ENCODE results near the gene CDH13.

CDH13 gene

DNA sequence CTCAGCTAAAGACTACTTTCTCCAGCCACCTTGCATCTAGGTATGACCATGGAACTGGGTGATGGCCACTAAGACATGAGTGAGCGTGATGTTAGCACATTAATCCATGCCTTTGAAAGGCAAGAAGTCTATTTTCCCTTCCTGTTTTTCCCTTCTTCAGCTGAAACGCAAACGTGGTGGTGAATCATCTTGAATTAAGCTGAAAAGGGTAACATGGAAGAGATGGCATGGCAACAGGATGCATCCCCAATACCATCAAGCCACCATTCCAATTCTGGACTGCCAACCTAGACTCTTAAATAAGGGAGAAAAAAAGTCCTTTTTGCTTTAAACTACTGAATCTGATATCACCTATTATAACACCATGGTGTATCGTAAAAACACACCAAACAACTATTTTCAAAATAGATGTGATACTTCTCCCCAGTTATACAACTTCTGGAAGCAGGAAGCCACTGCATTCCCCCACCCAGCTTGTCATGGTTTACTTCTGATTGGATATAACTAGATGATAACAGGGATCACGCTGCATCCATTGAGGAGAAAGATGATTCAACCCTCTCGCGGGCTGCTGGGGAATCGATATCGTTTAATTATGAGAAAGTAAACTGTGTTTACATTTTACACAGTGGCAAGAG, 368.6 kb downstream of the CDH13 start:
- no peak for DNase-seq (ENCODE audit: low read depth, low spot score)

DNA sequence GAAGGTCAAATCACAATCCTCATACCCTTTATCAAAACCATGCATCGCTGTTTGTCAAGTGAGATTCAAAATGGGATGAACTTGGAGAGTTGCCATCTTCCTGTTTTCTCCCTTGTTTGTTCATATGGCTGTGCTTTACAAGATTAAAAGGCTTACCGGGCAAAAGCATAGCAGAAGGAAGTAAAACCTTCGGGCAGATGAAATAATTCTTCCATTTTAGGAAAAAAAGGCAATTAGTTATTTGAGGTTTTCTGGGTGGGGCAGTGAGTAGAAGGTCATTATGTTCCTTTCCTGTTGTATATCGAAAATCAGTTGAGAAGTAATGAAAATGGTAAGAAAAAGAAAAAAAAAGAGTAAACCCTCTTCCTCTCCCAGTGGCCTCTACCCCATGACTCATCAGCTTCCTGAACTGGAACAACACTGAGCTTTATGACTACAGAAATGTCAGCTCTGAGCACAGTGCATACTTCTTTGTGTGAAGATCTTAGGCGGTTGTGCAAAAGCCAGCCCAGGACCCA, 369.2 kb downstream of the CDH13 start:
- no peak for DNase-seq (ENCODE audit: low read depth, low spot score)

DNA sequence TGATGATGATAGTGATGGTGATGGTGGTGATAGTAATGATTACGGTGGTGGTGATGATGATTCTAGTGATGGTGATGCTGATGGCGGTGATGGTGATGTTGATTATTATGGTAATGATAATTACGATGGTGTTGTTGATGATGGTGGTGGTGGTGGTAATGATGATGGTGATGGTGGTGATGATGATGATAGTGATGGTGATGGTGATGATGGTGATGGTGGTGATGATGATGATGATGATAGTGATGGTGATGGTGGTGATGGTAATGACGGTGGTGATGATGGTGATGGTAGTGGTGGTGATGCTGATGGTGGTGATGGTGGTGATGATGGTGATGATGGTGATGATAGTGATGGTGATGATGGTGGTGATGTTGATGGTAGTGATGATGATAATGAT, 370.0 kb downstream of the CDH13 start:
- DNase-seq (ENCODE audit: low read depth, low spot score), result no peak

DNA sequence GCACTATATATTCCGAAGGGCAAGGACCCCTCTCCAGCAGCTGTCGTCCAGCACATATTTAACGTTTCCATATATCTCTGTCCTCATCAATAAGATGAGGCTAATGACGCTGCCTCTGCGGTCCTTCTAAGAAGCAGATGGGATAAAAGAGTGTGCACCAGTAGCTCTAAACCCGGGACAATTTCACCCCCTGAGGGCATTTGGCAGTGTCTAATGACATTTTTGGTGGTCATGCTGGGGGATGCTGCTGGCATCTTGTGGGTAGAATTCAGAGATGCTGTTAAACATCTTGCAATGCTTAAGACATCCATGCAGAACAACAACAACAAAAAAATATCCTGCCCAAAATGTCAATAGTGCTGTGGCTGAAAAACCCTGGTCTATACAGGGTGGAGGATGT, 372.9 kb downstream of the CDH13 start:
- no peak for DNase-seq (ENCODE audit: low read depth, low spot score)

DNA sequence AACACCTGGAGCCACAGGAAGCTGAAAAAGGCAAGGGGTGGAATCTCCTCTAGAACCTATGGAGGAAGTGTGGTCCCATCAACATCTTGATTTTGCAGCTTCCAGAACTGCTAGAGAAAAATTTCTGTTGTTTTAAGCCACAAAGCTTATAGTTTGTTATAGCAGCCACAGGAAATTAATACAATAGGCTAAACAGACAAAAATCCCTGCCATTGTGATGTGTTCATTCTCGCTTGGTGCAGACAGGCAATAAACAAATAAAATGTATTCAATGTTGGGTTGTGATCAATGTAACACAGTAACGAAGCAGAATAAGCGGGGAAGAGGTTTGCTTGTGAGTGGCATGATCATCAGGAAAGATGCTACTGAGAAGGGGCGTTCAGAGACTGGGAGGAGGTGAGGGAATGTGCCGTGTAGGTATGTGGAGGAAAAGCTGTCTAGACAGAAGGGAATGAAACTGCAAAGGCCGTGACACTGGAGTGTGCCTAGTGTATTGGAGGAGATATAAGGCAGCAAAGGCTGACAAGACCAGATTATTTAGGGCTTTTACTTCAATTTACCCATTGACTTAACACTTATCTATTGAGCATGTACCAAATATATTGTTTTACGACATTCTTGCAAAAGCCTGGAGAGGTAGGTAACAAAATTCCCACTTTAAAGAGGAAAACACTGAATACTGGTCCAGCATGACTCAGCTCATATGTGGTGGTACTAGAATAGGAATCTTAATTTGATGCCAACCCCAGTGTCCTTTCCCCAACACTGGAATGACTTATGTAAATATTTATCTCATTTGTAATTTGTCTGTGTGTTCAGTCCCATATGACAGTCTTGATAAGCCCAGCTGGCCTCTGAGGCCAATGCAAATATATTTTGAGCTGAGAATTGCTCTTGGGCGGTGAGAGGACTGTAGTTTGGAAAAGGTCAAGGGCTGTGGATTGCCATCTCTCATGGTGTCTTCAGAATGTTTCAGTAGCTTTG, 375.9 kb downstream of the CDH13 start:
- DNase-seq (ENCODE audit: low read depth, low spot score), result no peak

DNA sequence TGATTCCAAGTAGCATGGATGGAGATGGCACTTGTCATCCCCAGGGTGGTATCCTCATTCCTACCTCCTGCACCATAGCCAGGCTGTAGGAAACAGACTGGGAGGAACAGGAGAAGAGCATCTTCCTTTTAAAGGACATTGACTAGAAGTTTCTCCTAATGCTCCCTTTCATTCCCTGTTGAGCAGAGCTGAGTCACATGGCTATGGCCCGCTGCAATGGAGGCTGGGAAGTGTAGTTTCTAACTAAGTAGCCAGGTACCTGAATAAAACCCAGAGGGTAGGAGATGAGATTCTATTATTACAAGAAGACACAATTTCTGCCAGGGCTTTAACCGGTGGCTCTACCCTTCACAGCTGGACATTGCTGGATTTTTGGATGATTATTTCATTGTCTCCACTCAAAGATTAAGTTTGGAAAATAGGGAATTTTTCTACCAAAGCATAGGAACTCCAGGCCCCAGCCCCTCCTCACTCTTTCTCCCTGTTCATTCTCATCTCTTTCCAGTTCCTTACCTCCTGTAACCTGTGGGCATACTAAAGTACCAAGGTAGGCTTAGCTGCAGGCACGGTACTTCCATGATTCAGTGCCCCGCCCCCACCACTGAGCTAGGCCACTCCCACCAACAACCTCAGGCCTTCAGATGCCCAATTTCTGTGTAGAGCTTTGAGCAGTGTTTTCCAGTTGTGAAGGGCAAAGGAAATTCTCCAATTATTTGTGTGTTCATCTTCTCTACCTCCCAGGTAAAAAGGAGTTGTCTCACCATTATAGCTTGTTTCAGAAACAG, 378.3 kb downstream of the CDH13 start:
- DNase-seq (ENCODE audit: low read depth, low spot score), result no peak

DNA sequence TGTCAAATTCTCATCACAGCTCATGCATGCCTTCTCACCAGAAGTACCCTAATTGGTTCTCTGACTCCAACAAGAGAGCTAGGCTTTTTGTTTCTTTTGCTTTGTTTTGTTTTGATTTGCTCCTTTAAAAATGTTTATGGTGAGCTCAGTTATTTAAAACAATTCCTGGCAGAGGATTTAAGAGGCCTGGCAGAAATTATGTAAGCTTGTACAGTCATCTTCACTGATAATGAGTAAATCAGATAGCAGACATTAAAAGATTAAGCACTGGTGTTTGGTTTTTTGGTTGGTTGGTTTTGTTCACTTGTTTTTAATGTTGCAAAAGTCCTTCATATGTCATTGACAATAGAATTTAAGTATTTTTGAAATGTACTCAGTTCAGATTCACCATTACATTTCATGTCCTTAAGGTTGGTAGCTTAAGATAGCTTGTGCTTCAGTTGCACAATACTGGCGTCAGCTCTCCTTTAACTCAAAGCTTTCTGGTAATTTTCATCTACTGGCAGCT, 378.9 kb downstream of the CDH13 start:
- DNase-seq (ENCODE audit: low read depth, low spot score), result no peak

DNA sequence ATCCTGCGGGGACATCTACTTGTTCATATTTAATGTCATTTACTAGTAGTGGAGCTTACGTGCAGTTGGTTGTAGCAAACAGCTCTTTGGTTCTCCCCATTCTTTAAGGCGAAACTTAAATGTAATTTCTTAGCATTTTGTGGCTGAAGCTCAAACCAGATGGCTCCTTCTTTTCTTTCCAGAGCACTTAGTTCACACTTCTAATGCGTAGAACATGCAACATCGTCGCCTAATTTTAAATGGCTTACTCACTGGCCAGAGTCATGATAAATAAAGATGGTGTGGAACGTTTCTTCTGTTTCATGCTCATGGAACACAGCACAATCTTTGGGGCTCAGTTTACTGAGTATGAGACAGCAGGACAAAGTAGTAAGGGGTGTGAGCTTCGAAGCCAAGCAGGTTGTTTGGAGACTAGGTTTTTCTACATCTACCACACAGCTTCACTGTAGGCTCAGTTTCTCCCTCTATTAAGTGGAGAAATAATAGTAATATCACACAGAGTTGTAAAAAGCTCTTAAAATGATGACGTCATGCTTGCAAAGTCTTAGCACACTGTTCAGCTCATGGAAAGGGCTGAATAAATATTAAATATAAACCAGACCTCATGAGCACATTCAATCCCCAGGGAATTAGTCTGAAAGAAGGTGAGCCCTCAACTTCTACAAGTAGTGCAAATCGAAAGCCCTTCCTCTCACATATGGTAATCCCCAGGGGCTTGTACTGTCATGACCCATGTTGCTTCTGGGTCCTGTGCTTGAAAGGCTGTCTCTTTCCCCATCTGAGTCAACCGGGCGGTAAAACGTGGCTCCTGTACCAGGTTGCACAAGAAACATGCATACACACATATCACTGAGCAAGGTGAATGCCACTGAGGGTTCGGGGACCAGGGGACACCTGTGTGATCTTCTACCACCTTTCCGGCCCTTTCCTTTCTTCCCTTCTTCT, 384.3 kb downstream of the CDH13 start:
- no peak for DNase-seq (ENCODE audit: low read depth, low spot score)

DNA sequence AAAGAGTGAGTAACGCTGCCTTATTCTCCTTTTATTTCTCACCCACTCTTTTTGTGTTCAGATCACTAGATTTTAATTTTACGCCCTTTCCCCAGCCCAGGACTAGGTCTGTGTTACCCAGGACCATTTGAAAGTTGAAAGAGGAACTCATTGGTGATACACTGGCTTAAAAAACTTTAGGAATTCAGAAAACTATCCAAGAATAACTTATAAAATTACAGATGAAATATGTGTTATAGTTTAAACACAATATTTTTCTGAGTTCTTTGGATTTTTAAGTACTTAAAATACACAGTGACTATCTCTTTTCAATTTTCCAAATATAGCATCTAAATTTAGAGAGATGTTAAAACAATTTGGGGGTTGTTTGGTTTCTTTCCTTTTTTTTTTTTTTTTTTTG, 385.2 kb downstream of the CDH13 start:
- no peak for DNase-seq (ENCODE audit: low read depth, low spot score)

DNA sequence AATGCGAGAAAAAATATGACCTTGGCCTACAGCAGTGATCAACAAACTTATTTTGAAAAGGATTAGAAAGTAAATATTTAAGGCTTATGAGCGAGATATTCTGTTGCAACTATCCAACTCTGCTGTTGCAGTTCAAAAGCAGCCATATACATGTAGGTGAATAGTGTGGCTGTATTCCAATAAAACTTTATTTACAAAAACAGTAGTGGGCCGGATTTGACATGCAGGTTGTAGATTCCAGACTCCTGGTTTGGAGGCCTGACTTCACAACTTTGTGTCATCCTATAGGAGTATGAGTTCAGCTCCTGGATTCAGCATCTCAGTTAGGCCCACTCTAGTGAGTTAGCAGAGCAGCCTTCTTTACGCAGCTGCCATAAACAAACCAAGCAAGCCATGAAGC, 386.3 kb downstream of the CDH13 start:
- no peak for DNase-seq (ENCODE audit: low read depth, low spot score)

DNA sequence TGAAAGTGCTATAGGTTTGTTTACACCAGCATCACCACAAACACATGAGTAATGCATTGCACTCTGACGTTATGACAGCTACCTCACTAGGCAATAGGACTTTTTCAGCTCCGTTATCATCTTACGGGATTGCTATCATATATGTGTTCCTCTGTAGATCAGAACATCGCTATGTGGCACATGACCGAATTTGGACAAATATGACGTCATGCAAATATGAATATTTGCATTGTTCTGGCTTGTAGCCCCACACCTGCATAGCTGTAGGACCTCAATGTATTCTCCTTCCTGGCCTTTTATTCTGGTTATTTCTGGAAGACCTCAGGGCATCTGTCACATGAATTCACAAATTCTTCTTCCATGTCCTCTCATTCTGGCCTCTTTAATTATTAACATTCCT, 393.2 kb downstream of the CDH13 start:
- no peak for DNase-seq (ENCODE audit: low read depth, low spot score)

DNA sequence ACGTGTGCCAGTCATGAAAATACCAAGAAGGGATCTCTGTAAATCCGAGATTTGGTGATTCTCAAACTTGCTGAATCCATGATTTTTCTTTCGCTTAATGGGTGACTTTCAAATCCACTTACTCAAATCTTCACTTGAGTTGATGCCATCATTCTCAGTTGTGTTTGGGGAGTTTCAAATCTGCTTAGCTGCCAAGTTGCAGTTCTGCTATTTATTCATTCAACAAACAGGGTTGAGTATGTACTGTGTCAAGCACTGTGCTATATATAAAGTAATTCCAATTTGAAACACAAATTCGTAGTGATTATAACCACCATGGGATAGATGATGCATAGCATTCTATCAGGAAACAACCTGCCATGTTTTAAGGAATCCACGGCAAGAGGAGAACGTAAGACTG, 394.3 kb downstream of the CDH13 start:
- no peak for DNase-seq (ENCODE audit: low read depth, low spot score)

DNA sequence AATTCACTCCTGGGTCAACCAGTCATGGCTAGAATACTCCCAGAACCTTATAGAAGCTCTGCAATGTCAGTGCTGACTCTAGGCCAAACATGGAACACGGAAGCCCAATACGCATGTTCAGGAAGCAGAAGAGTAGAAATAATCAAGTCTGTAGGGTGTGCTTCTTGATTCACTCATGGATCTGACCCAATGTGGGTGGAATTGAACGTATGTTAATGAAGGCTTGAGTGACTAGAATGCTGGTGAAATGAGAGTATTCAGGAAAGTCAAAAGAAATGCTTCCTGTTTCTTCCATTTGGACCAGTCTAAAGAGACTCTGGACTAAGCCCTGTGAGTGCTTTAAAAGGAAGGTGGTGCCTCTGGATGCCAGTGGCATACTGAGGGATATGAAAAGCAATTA, 395.0 kb downstream of the CDH13 start:
- DNase-seq (ENCODE audit: low read depth, low spot score), result no peak

DNA sequence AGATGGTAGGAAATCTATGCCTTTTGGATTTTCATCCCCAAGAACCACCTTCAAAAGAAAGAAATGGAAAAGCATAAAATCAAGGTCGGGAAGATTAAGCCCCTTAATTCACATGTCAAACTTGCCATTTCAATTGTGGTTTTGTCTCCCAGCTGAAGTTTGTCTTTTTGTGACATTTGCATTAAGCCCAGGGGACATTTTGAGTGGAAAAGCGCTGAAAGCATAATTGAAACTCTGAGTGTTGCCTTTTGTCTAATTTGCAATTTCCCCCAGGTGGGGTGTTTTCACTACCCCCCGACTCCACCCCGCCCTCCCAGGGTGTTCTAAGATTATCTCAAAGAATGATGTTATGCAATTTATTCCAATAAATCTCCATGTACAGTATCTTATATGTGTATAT, 396.2 kb downstream of the CDH13 start:
- no peak for DNase-seq (ENCODE audit: low read depth, low spot score)

DNA sequence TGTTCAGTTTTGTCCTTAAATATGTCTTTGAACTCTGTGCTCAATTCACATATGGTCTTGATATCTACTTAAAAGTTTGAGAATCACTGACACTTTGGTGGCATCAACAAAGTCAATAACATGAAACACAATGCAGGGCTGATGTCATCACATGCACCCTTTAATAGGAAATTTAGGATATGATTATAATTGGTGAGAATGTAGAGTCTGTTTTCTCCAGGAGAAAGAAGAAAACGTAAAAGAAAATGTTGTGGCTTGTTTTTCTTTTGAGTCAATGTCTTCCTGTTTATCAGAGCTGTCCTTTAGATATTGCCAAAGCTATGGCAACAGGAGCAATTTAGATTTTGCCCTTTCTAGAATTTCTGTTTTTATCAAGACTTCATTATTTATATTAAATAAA, 396.9 kb downstream of the CDH13 start:
- DNase-seq (ENCODE audit: low read depth, low spot score), result no peak

DNA sequence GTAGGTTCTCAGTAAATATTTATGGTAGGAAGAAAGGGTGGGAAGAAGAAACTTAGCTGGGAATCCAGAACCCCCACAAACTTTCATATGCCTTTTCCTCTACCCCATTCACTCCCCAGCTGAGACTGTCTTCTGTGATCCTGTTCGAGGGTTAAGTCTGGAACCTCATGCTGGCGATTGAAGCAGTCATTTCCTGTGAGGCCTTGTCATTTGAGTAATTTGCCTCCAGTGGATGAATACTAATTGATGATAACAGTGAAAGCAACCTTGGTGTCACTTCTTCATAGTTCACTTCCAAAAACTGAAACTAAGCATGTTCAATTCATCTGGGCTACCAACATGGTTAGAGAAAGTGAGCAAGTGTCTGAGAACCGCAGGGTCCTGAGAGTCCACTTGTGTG, 401.2 kb downstream of the CDH13 start:
- DNase-seq (ENCODE audit: low read depth, low spot score), result no peak

DNA sequence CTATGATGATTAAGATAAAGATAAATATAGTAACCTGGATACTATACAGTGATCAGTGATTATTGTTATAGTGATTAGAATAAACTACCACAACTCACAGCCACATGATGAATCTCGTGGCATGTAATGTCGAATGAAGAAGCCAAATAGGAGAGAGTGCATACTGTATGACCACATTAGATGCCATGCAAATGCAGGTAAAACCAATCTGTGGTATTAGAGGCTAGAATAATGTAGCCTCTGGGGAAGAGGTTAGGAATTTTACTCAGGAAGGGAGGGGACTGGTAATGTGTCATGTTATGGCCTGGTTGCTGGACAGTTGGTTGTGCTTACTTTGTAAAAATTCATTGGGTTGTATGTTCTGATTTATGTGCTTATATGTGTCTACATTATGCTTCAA, 402.7 kb downstream of the CDH13 start:
- DNase-seq (ENCODE audit: low read depth, low spot score), result no peak

DNA sequence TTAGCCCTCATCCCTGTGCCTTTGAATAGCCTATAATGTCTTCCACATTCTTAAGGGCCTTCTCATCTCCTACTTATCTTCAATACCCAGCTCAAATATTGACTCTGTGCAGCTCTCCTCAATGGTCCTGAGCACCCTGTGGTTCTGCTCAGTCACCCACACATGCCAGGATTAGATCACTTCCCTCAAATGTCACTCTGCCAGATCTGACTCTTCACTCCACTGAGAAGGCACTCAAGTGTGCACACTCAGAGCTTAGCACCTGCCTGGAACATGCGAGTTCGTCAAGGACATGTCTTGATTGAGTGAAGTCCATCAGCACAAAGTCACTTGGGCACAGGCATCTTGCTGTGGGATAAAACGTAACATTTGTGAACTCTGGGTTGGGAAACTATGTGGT, 404.8 kb downstream of the CDH13 start:
- DNase-seq (ENCODE audit: low read depth, low spot score), result no peak

DNA sequence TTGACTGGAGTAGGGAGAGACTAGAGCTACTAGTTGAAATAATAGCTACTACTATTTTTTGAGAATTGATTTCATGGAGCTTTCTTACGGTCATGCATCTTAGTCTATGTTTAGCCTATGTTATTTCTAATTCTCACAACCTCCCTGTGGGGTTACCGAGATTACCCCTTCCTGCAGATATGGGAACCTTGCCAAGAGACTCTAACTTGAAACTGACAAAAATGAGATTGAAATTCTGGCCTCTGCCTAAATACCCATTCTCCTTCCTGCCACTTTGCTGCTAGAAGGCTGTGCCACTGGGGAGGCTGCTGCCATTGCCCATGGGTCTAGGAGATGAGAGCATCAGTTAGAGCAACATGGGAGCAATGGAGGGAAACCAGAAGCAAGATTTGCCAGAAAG, 410.3 kb downstream of the CDH13 start:
- DNase-seq (ENCODE audit: low read depth, low spot score), result no peak

DNA sequence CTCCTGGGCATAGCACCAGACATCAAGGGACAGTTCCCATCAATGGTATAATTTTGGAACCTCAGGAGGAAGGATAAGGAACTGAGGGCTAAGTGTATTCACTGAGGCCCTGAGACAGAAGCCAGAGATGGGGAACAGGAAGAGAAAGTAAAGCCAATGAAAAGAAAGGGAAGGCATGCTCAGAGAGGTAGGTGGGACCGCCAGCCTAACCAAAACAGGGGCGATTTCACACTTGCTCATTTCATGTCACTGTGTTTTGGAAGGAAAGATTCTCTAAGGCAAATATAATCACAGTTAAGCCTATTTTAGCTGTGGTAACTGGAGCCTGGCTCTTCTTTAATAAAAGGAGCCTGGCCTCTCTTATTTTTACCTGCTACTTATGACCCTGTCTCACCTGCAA, 411.1 kb downstream of the CDH13 start:
- DNase-seq (ENCODE audit: low read depth, low spot score), result no peak

DNA sequence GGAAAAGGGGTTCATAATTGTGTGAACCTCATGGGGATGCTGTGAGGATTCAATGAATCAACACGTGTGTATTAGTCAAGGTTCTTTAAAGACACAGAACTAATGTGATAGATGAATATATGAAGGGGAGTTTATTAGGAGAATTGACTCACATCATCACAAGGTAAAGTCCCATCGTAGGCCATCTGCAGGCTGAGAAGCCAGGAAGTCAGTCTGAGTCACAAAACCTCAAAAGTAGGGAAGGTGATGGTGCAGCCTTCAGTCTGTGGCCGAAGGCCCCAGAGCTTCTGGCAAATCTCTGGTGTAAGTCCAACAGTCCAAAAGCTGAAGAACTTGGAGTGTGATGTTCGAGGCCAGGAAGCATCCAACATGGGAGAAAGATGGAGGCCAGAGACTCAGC, 413.4 kb downstream of the CDH13 start:
- no peak for DNase-seq (ENCODE audit: low read depth, low spot score)
